HFFc6 (cell line): ENCODE data around the gene CHD2. TPM values are rescaled to one million over a fixed set of nuclear protein-coding genes. Genes with fewer than 3 reads are reported as not detected.

ENCODE experiments used
- DNase-seq: peaks from one replicate; pipeline ENCODE4 v3.0.0-alpha.2; 2018
- H3K27ac Mint-ChIP-seq: 2 replicates; pipeline ENCODE4 v1.8.0; 2020; ENCODE audit warnings: mild to moderate bottlenecking, mixed read lengths
- H3K27me3 Mint-ChIP-seq: 2 replicates; pipeline ENCODE4 v1.8.0; 2021; ENCODE audit warnings: mild to moderate bottlenecking, moderate library complexity, mixed read lengths; ENCODE audit not compliant: insufficient read depth
- H3K36me3 Mint-ChIP-seq: 2 replicates; pipeline ENCODE4 v1.8.0; 2021; ENCODE audit warnings: low read depth, mixed read lengths
- H3K4me1 Mint-ChIP-seq: 2 replicates; pipeline ENCODE4 v1.8.0; 2020; ENCODE audit warnings: low read depth, mixed read lengths
- H3K4me3 Mint-ChIP-seq: 2 replicates; pipeline ENCODE4 v1.8.0; 2020; ENCODE audit warnings: mild to moderate bottlenecking, moderate library complexity, mixed read lengths
- H3K9me3 Mint-ChIP-seq: 2 replicates; pipeline ENCODE4 v1.8.0; 2020; ENCODE audit warnings: mild to moderate bottlenecking, mixed read lengths
- CTCF ChIP-seq: fragments of 200-600 bp; sonication (generic); IDR thresholded peaks from 2 replicates; pipeline ENCODE4 v1.5.0; 2021; ENCODE audit warnings: antibody characterized with exemption, mild to moderate bottlenecking
- total RNA-seq, 6 experiments: library from RNA; stranded (reverse); fragmentation: NEBNext Ultra II Directional; extraction: Animal tissue kit (Norgen Biotek cat#: 25700); gene quantifications; 2 replicates in 1 of 6; 3 replicates in 5 of 6; pipeline ENCODE4 v1.2.3, GENCODE V29; 2021

The CHD2 gene
- total RNA-seq, 6 experiments from 2014 or later: 47.5 to 65.3 (median 57.2) TPM

GRCh38 chr15:92887869-92888268 lies 12.3 kb upstream of the CHD2 start:
- DNase-seq: no peak
- Mint-ChIP-seq H3K4me3 (no peak overlapping the region), H3K36me3 (peaks cover 81% of the 10 kb centered on the region), H3K27me3 (peaks cover 10% of the 10 kb centered on the region), H3K9me3 (no peaks in the 10 kb centered on the region), H3K27ac (0 out of 2 replicates have a peak overlapping the region, but pooled peaks have one; percentile 11), H3K4me1 (peaks cover 40% of the 10 kb centered on the region)
- TF ChIP-seq CTCF: no peak

- H3K4me3 Mint-ChIP-seq: no peak overlapping the region
- peaks cover 81% of the 10 kb centered on the region for H3K36me3 Mint-ChIP-seq
These were observed 10.6 kb upstream of the CHD2 start for GRCh38 chr15:92889390-92890107.

GRCh38 chr15:92891533-92892200 lies 8.5 kb upstream of the CHD2 start:
- Mint-ChIP-seq H3K4me3 (no peak overlapping the region), H3K27ac (peak overlapping the region; percentile 21), H3K27me3 (peaks cover 4% of the 10 kb centered on the region; the same call in 1 of the 2 replicates), H3K9me3 (no peaks in the 10 kb centered on the region), H3K4me1 (peaks cover 44% of the 10 kb centered on the region), H3K36me3 (peaks cover 76% of the 10 kb centered on the region)
- DNase-seq: no peak
- TF ChIP-seq CTCF: no peak

More at GRCh38 chr15:92889390-92890107, 10.6 kb upstream of the CHD2 start:
- Mint-ChIP-seq H3K4me1 (peaks cover 45% of the 10 kb centered on the region), H3K9me3 (no peaks in the 10 kb centered on the region), H3K27ac (peak overlapping the region; percentile 33; the same call in 1 of the 2 replicates), H3K27me3 (peaks cover 8% of the 10 kb centered on the region)
- DNase-seq: no peak
- no peak for TF ChIP-seq CTCF

- no peaks in the 10 kb centered on the region for H3K9me3 Mint-ChIP-seq
- H3K4me1 Mint-ChIP-seq: peaks cover 44% of the 10 kb centered on the region
- peaks cover 76% of the 10 kb centered on the region for H3K36me3 Mint-ChIP-seq
- no peak overlapping the region for H3K4me3 Mint-ChIP-seq
- H3K27me3 Mint-ChIP-seq: peaks cover 4% of the 10 kb centered on the region; the same call in 1 of the 2 replicates
- DNase-seq: no peak
- no peak for TF ChIP-seq CTCF
- H3K27ac Mint-ChIP-seq: no peak overlapping the region
These were observed 7.9 kb upstream of the CHD2 start for GRCh38 chr15:92892201-92892555.

GRCh38 chr15:92893200-92893599 lies 6.9 kb upstream of the CHD2 start:
- no peak overlapping the region for H3K27ac Mint-ChIP-seq
- no peak overlapping the region for H3K4me3 Mint-ChIP-seq
- peaks cover 77% of the 10 kb centered on the region for H3K36me3 Mint-ChIP-seq

More at GRCh38 chr15:92893200-92893599, 6.9 kb upstream of the CHD2 start:
- no peaks in the 10 kb centered on the region for H3K9me3 Mint-ChIP-seq
- H3K27me3 Mint-ChIP-seq: peaks cover 2% of the 10 kb centered on the region; the same call in 1 of the 2 replicates
- H3K4me1 Mint-ChIP-seq: peaks cover 43% of the 10 kb centered on the region
- TF ChIP-seq CTCF: no peak
- no peak for DNase-seq
